Caco-2 (cell line): ENCODE results near the gene MAP3K21. TPM values are rescaled to one million over a fixed set of nuclear protein-coding genes. Genes with fewer than 3 reads are reported as not detected.

Experiments
- BruUV-seq: library from RNA; stranded (reverse); fragments of 400-500 nt; replicated peaks from 2 replicates; lab custom pipeline; 2021; lab: Mats Ljungman, UMichigan
- CTCF ChIA-PET: fragments of 300-600 bp; sonication (Branson Sonifier 250); formaldehyde crosslinking; loops from one replicate; lab custom pipeline; 2022; ENCODE audit warnings: antibody characterized with exemption; lab: Charles Lee
- POLR2A ChIA-PET: fragments of 300-600 bp; sonication (Branson Sonifier 250); formaldehyde crosslinking; loops from one replicate; lab custom pipeline; 2022; ENCODE audit warnings: antibody characterized with exemption; lab: Charles Lee
- DNase-seq, 2 experiments: peaks; one replicate each; pipeline versions ENCODE4 v3.0.0 to v3.0.0-alpha.2; 2020 to 2022
- H3K27me3 ChIP-seq: replicated peaks from 2 replicates; pipeline ENCODE4 v1.6.0; 2011; ENCODE audit warnings: low read length; ENCODE audit not compliant: control insufficient read depth, insufficient read depth
- H3K36me3 ChIP-seq: 2 replicates; pipeline ENCODE4 v1.5.1; 2011; ENCODE audit warnings: low read length; ENCODE audit not compliant: control insufficient read depth, insufficient read depth
- H3K4me1 ChIP-seq: fragments of 250-450 bp; sonication (Bioruptor Pico); 2 replicates; pipeline ENCODE4 v1.5.1; 2020; ENCODE audit warnings: mild to moderate bottlenecking
- H3K4me3 ChIP-seq: 2 replicates; pipeline ENCODE4 v1.5.1; 2011; ENCODE audit warnings: low read depth, mild to moderate bottlenecking, control low read depth, low read length
- H3K9me3 ChIP-seq: fragments of 250-450 bp; sonication (Bioruptor Pico); 2 replicates; pipeline ENCODE4 v1.5.1; 2020; ENCODE audit warnings: mild to moderate bottlenecking, moderate library complexity
- H3K27ac Mint-ChIP-seq: one replicate; pipeline ENCODE4 v1.8.0; 2022; ENCODE audit warnings: mixed read lengths; ENCODE audit not compliant: unreplicated experiment
- H3K27me3 Mint-ChIP-seq: one replicate; pipeline ENCODE4 v1.8.0; 2022; ENCODE audit warnings: mixed read lengths; ENCODE audit not compliant: insufficient read depth, unreplicated experiment
- H3K36me3 Mint-ChIP-seq: one replicate; pipeline ENCODE4 v1.8.0; 2022; ENCODE audit warnings: mild to moderate bottlenecking, mixed read lengths; ENCODE audit not compliant: insufficient read depth, unreplicated experiment
- H3K4me1 Mint-ChIP-seq: one replicate; pipeline ENCODE4 v1.8.0; 2022; ENCODE audit warnings: low read depth, mixed read lengths; ENCODE audit not compliant: unreplicated experiment
- H3K4me3 Mint-ChIP-seq: one replicate; pipeline ENCODE4 v1.8.0; 2022; ENCODE audit warnings: mild to moderate bottlenecking, moderate library complexity, mixed read lengths; ENCODE audit not compliant: unreplicated experiment
- H3K9me3 Mint-ChIP-seq: one replicate; pipeline ENCODE4 v1.8.0; 2022; ENCODE audit warnings: mixed read lengths; ENCODE audit not compliant: unreplicated experiment
- CTCF ChIP-seq, 2 experiments: fragments of 200-600 bp in 1 of 2; IDR thresholded peaks; 1 replicate in 1 of 2; 2 replicates in 1 of 2; pipeline versions ENCODE4 v1.5.1 to v1.8.0; 2011 to 2022; ENCODE audit warnings: antibody characterized with exemption in 1 of 2, control low read depth in 1 of 2, inconsistent platforms in 1 of 2, low read depth in 1 of 2, low read length in 1 of 2, mild to moderate bottlenecking in 1 of 2, moderate library complexity in 1 of 2; ENCODE audit not compliant: insufficient read depth in 1 of 2, severe bottlenecking in 1 of 2, unreplicated experiment in 1 of 2
- intact Hi-C: fragments of 100-400 bp; cut with micrococcal nuclease; formaldehyde crosslinking; loops from one replicate; pipeline ENCODE4 v1.10.0; 2022; ENCODE audit not compliant: unreplicated experiment
- total RNA-seq: library from RNA; stranded (reverse); gene quantifications from 2 replicates; pipeline ENCODE4 v1.2.3, GENCODE V29; 2022

Gene MAP3K21
- total RNA-seq, 1 experiment from 2014 or later, result 10.4 TPM

GRCh38 chr1:233290396-233291034 is 37.0 kb upstream of the MAP3K21 start:
- H3K27me3 ChIP-seq, result no peaks in the 10 kb centered on the region
- no peak overlapping the region for H3K27ac Mint-ChIP-seq
- 0 out of 2 replicates have a peak, but pooled peaks cover 8% of the 10 kb centered on the region for H3K4me1 ChIP-seq
- H3K27me3 Mint-ChIP-seq, result no peaks in the 10 kb centered on the region
- no peak for DNase-seq
- CTCF ChIA-PET, result no interaction called here
- no peaks in the 10 kb centered on the region for H3K36me3 ChIP-seq
- H3K4me1 Mint-ChIP-seq, result peaks cover 7% of the 10 kb centered on the region
- H3K9me3 Mint-ChIP-seq, result no peaks in the 10 kb centered on the region
- no peak for TF ChIP-seq CTCF (IDR thresholded peaks at IDR 0.05; ENCODE audit: insufficient read depth in 1 of 2, low read depth in 1 of 2, low read length in 1 of 2, severe bottlenecking in 1 of 2, unreplicated experiment in 1 of 2)
- intact Hi-C loops, result no loop called here
- no peak overlapping the region for H3K4me3 ChIP-seq
- H3K4me3 Mint-ChIP-seq, result no peak overlapping the region
- H3K36me3 Mint-ChIP-seq, result no peaks in the 10 kb centered on the region
- H3K9me3 ChIP-seq, result no peaks in the 10 kb centered on the region
- BruUV-seq, result no TSS peak
- POLR2A ChIA-PET, result interaction anchor here (0.5 kb wide), 1 partner anchor 611 kb away, joined by 3 read pairs; no protein-coding TSS in a partner anchor

GRCh38 chr1:233293556-233294446 is 33.7 kb upstream of the MAP3K21 start:
- H3K4me1 ChIP-seq, result 0 out of 2 replicates have a peak, but pooled peaks cover 8% of the 10 kb centered on the region
- Mint-ChIP-seq H3K27me3 (no peaks in the 10 kb centered on the region), H3K9me3 (no peaks in the 10 kb centered on the region), H3K4me1 (peaks cover 16% of the 10 kb centered on the region), H3K27ac (no peak overlapping the region), H3K36me3 (no peaks in the 10 kb centered on the region), H3K4me3 (no peak overlapping the region)
- H3K4me3 ChIP-seq, result no peak overlapping the region
- POLR2A ChIA-PET, result no interaction called here
- CTCF ChIA-PET, result no interaction called here
- TF ChIP-seq CTCF (IDR thresholded peaks at IDR 0.05; ENCODE audit: insufficient read depth in 1 of 2, low read depth in 1 of 2, low read length in 1 of 2, severe bottlenecking in 1 of 2, unreplicated experiment in 1 of 2), result no peak
- no TSS peak for BruUV-seq
- no peaks in the 10 kb centered on the region for H3K27me3 ChIP-seq
- intact Hi-C loops, result no loop called here
- DNase-seq, result no peak
- H3K9me3 ChIP-seq, result no peaks in the 10 kb centered on the region
- H3K36me3 ChIP-seq, result no peaks in the 10 kb centered on the region

GRCh38 chr1:233294913-233295236 is 32.6 kb upstream of the MAP3K21 start:
- CTCF ChIA-PET, result no interaction called here
- TF ChIP-seq CTCF (IDR thresholded peaks at IDR 0.05; ENCODE audit: insufficient read depth in 1 of 2, low read depth in 1 of 2, low read length in 1 of 2, severe bottlenecking in 1 of 2, unreplicated experiment in 1 of 2), result no peak
- H3K27me3 ChIP-seq, result no peaks in the 10 kb centered on the region; the same call in 1 of the 2 replicates
- POLR2A ChIA-PET, result no interaction called here
- H3K36me3 Mint-ChIP-seq, result no peaks in the 10 kb centered on the region
- peak overlapping the region; percentile 85 for H3K4me3 ChIP-seq
- H3K36me3 ChIP-seq, result no peaks in the 10 kb centered on the region
- H3K9me3 ChIP-seq, result no peaks in the 10 kb centered on the region
- intact Hi-C loops, result no loop called here
- H3K4me1 Mint-ChIP-seq, result peaks cover 16% of the 10 kb centered on the region
- H3K4me3 Mint-ChIP-seq, result peak overlapping the region; percentile 93
- H3K4me1 ChIP-seq, result 0 out of 2 replicates have a peak, but pooled peaks cover 8% of the 10 kb centered on the region
- BruUV-seq, result no TSS peak
- no peak for DNase-seq
- no peaks in the 10 kb centered on the region for H3K9me3 Mint-ChIP-seq
- peak overlapping the region; percentile 73 for H3K27ac Mint-ChIP-seq
- no peaks in the 10 kb centered on the region for H3K27me3 Mint-ChIP-seq
